ENCODE data around the gene PPP2R2D. TPM values are rescaled to one million over a fixed set of nuclear protein-coding genes. Genes with fewer than 3 reads are reported as not detected.

The PPP2R2D gene
- polyA plus RNA-seq, 1 donor (not counting 4 experiments of a cell fraction or from before 2014, with no cell fraction given): 49.1 TPM

GRCh38 chr10:131961047-131961776, 60.4 kb downstream of the PPP2R2D start:
- TF ChIP-seq CTCF (optimal IDR thresholded peaks at IDR 0.05 in 1 of 3, IDR thresholded peaks at IDR 0.05 in 1 of 3, conservative IDR thresholded peaks at IDR 0.05 in 1 of 3; ENCODE audit: extremely low read depth in 1 of 3, insufficient read depth in 2 of 3, low read length in 3 of 3): no peak
- no peak for TF ChIP-seq EZH2 (IDR thresholded peaks at IDR 0.05; ENCODE audit: low read length)
- Histone ChIP-seq H3K4me3 (ENCODE audit: control insufficient read depth in 2 of 3, extremely low read depth in 1 of 3, insufficient read depth in 2 of 3, low read depth in 1 of 3, low read length in 3 of 3) (no peak overlapping the region), H3K9me3 (ENCODE audit: control insufficient read depth, low read depth, low read length) (no peaks in the 10 kb centered on the region), H3K9me1 (ENCODE audit: control insufficient read depth, extremely low read depth, insufficient read depth, low read length) (no peaks in the 10 kb centered on the region), H3K9ac (ENCODE audit: control insufficient read depth, extremely low read depth, insufficient read depth, low read length) (no peak overlapping the region), H3K79me2 (ENCODE audit: control insufficient read depth, insufficient read depth, low read length) (no peaks in the 10 kb centered on the region), H3K27me3 (ENCODE audit: control insufficient read depth, extremely low read depth, insufficient read depth, low read length) (no peaks in the 10 kb centered on the region), H3K36me3 (ENCODE audit: control insufficient read depth in 2 of 2, extremely low read depth in 1 of 2, insufficient read depth in 2 of 2, low read length in 2 of 2) (peaks cover 23 to 25% of the 10 kb centered on the region in 2 experiments), H3K4me2 (ENCODE audit: control insufficient read depth, extremely low read depth, insufficient read depth, low read depth, low read length) (no peak overlapping the region), H4K20me1 (ENCODE audit: control insufficient read depth, extremely low read depth, insufficient read depth, low read length) (peaks cover 3% of the 10 kb centered on the region), H2AFZ (ENCODE audit: control insufficient read depth, low read length) (no peak overlapping the region), H3K27ac (ENCODE audit: control insufficient read depth, insufficient read depth, low read length) (no peak overlapping the region), H3K4me1 (ENCODE audit: control insufficient read depth, extremely low read depth, insufficient read depth, low read length) (no peaks in the 10 kb centered on the region)
- dilution Hi-C loops (cut with MboI; ENCODE audit: extremely low pct_ligation_motif_present, low sequenced_read_pairs): no loop called here
- FAIRE-seq (no peak), DNase-seq (ENCODE audit: low read depth, low spot score) (no peak)

DNA sequence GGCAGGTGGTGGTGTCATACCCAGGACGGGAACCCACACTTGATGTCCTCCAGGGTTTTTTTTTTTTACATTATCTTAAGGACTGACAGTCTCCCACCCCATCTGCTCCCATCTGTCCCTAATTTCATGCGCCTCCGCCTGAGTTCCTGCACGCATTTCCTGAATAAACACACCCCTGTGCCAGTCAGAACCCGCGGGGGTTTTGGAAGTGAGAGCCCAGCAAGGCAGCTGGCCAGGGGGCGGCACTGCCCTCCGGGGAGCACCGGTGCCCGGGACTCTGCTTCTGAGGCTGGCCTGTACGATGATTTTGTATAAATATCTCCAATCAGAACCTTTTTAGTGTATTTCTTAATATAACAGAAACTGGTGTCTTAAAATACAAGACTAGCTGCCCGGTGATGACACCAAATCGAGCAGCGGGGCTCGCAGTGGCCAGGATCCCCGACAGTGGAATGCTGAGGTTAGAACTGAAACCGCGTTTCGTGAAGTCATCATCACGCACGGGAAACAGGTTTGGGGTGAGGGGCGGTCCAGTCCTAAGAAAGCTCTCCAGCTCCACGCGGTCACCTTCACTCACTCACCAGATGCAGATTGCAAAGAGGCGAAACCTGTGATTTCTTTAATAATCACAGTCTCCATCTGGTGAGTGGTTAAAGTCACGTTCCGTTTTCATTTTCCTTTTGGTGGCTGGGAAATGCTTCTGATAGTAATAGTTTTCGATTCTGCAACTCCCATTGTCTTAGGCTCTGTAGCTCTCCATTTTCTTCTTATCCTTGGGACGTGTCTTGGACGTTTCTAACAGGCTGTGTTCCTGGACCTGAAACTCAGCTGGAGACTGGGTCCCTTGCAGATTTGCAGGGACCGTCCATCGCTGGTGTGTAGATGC, 61.2 kb downstream of the PPP2R2D start:
- H3K79me2 ChIP-seq (ENCODE audit: control insufficient read depth, insufficient read depth, low read length): no peaks in the 10 kb centered on the region
- no peak overlapping the region for H3K9ac ChIP-seq (ENCODE audit: control insufficient read depth, extremely low read depth, insufficient read depth, low read length)
- no peak overlapping the region for H2AFZ ChIP-seq (ENCODE audit: control insufficient read depth, low read length)
- H4K20me1 ChIP-seq (ENCODE audit: control insufficient read depth, extremely low read depth, insufficient read depth, low read length): peaks cover under 1% of the 10 kb centered on the region
- no peak overlapping the region for H3K4me3 ChIP-seq (ENCODE audit: control insufficient read depth in 2 of 3, extremely low read depth in 1 of 3, insufficient read depth in 2 of 3, low read depth in 1 of 3, low read length in 3 of 3)
- H3K4me2 ChIP-seq (ENCODE audit: control insufficient read depth, extremely low read depth, insufficient read depth, low read depth, low read length): no peak overlapping the region
- DNase-seq (ENCODE audit: low read depth, low spot score) (no peak), FAIRE-seq (no peak)
- dilution Hi-C loops (cut with MboI; ENCODE audit: extremely low pct_ligation_motif_present, low sequenced_read_pairs): no loop called here
- no peaks in the 10 kb centered on the region for H3K9me3 ChIP-seq (ENCODE audit: control insufficient read depth, low read depth, low read length)
- H3K27ac ChIP-seq (ENCODE audit: control insufficient read depth, insufficient read depth, low read length): no peak overlapping the region
- H3K4me1 ChIP-seq (ENCODE audit: control insufficient read depth, extremely low read depth, insufficient read depth, low read length): no peaks in the 10 kb centered on the region
- H3K9me1 ChIP-seq (ENCODE audit: control insufficient read depth, extremely low read depth, insufficient read depth, low read length): no peaks in the 10 kb centered on the region
- peaks cover 17 to 23% of the 10 kb centered on the region in 2 experiments for H3K36me3 ChIP-seq (ENCODE audit: control insufficient read depth in 2 of 2, extremely low read depth in 1 of 2, insufficient read depth in 2 of 2, low read length in 2 of 2)
- no peaks in the 10 kb centered on the region for H3K27me3 ChIP-seq (ENCODE audit: control insufficient read depth, extremely low read depth, insufficient read depth, low read length)
- TF ChIP-seq CTCF (optimal IDR thresholded peaks at IDR 0.05 in 1 of 3, IDR thresholded peaks at IDR 0.05 in 1 of 3, conservative IDR thresholded peaks at IDR 0.05 in 1 of 3; ENCODE audit: extremely low read depth in 1 of 3, insufficient read depth in 2 of 3, low read length in 3 of 3) (no peak), EZH2 (IDR thresholded peaks at IDR 0.05; ENCODE audit: low read length) (no peak)

Measured in keratinocyte (primary cell).